ENCODE results near the gene RBM45.

RBM45 gene

DNA sequence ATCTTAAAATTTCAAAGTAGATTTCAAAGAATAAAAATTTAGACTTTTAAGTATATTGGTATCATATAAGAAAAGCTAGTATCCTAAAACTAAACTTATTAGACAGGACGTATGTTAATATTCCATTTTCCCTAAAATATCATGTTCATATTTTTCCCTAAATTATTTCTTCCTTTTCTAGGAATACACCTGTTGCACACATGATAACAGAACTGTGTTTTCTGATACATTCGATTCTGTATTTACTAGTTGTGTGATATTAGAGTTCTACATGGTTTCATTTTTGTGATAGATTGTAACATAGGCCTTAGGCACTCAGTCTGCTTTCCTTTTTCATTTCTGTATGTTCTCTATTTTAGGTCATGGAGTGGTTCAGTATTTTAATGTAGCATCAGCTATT lies 10.9 kb downstream of the RBM45 start:
- no peak for TF ChIP-seq CTCF (conservative IDR thresholded peaks at IDR 0.05; ENCODE audit: low read depth, low read length)
- no peak overlapping the region for H3K4me3 ChIP-seq (ENCODE audit: low read depth, low read length)
- DNase-seq (ENCODE audit: low read depth): no peak

- H3K4me3 ChIP-seq (ENCODE audit: low read depth, low read length): no peak overlapping the region
- no peak for TF ChIP-seq CTCF (conservative IDR thresholded peaks at IDR 0.05; ENCODE audit: low read depth, low read length)
Observed at GRCh38 chr2:178125125-178125524, 12.9 kb downstream of the RBM45 start.

GRCh38 chr2:178125862-178126261 lies 13.6 kb downstream of the RBM45 start:
- no peak for DNase-seq (ENCODE audit: low read depth)
- H3K4me3 ChIP-seq (ENCODE audit: low read depth, low read length): no peak overlapping the region
- no peak for TF ChIP-seq CTCF (conservative IDR thresholded peaks at IDR 0.05; ENCODE audit: low read depth, low read length)

More at GRCh38 chr2:178125125-178125524, 12.9 kb downstream of the RBM45 start:
- no peak for DNase-seq (ENCODE audit: low read depth)

DNA sequence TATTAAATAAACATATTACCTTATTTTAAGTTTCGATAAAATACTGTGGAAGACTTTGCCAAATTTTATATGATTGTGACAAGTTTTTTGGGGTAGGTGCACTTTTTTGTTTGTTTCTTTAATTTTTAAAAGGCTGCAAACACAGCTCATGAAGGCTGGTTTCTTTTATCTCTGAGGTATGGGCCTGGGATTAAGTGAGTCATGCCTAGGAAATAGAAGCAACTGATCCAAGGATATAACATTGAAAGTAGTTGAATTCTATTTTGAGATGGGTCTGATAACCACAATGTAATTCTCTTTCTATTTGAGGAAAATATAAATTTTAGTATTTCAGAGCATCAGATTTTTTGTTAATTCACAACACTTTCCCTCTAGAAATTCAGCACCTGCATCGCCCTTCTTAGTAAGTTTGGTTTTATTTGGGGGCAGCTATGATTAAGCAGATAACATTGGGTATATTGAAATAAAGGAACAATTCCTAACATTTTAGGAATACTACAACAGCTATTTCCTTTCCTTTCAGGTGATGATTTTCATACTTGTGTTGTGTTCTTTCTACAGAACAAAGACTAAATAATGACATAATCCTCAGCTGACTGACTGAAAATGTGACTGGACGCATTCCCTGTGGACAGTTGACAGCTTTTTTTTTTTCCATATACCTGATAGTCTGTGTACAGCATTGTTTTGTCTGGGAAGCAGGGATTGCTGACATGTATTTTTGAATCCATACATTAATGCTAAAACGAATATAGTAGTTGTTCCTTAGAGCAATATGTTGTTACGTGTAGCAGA lies 16.8 kb downstream of the RBM45 start:
- H3K4me3 ChIP-seq (ENCODE audit: low read depth, low read length): no peak overlapping the region
- TF ChIP-seq CTCF (conservative IDR thresholded peaks at IDR 0.05; ENCODE audit: low read depth, low read length): no peak
- DNase-seq (ENCODE audit: low read depth): peak; percentile 6

- TF ChIP-seq CTCF (conservative IDR thresholded peaks at IDR 0.05; ENCODE audit: low read depth, low read length): no peak
Observed at GRCh38 chr2:178136321-178137025, 24.2 kb downstream of the RBM45 start.

GRCh38 chr2:178142274-178143065 lies 30.2 kb downstream of the RBM45 start:
- DNase-seq (ENCODE audit: low read depth): peak; percentile 10
- TF ChIP-seq CTCF (conservative IDR thresholded peaks at IDR 0.05; ENCODE audit: low read depth, low read length): no peak
- no peak overlapping the region for H3K4me3 ChIP-seq (ENCODE audit: low read depth, low read length)

More at GRCh38 chr2:178136321-178137025, 24.2 kb downstream of the RBM45 start:
- H3K4me3 ChIP-seq (ENCODE audit: low read depth, low read length): no peak overlapping the region
- DNase-seq (ENCODE audit: low read depth): no peak
